Measurements from ENCODE around the gene GUCY2F.

DNA sequence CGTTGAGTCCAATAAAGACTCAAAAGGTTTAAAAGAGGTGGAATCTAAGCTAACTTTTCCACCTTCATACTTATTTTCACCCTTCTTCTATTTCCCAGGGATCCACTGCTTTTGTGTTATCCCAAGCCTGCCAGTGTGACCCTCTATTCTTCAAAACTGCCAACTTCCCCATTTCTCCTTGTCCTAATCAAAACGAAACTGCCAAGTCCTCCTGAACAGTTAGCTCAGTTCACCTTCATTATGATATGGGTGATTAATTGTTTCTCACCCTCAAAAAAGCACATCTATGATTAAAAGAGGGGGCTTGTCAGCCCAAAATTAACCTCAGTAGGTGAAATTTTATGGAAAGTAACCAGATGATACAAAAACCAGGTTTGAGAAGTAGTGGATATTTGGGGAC is 108.4 kb downstream of the GUCY2F start:
- TF ChIP-seq FOXM1 (IDR thresholded peaks at IDR 0.05; ENCODE audit: borderline replicate concordance) (no peak), FOXA1 (IDR thresholded peaks at IDR 0.05) (no peak), L3MBTL2 (conservative IDR thresholded peaks at IDR 0.05) (no peak), CTBP1 (IDR thresholded peaks at IDR 0.05; ENCODE audit: borderline replicate concordance) (no peak), TARDBP (IDR thresholded peaks at IDR 0.05) (no peak), SUZ12 (IDR thresholded peaks at IDR 0.05) (no peak), BHLHE40 (IDR thresholded peaks at IDR 0.05; ENCODE audit: borderline replicate concordance) (no peak), ELF4 (IDR thresholded peaks at IDR 0.05) (no peak), HDGF (IDR thresholded peaks at IDR 0.05; ENCODE audit: borderline replicate concordance) (no peak)

All from HEK293T (cell line).